GM21367 (cell line): ENCODE data around the gene PBX1.
"Not testable (repeated sequence)": the region's sequence is repeated elsewhere in the genome, so short reads cannot be mapped to it uniquely, and the experiment has no call there.

Experiments
- ATAC-seq: cut with Tn5 transposase; IDR thresholded peaks from one replicate; pipeline ENCODE4 v1.9.1; 2021; ENCODE audit not compliant: unreplicated experiment

Gene PBX1

GRCh38 chr1:164589408-164589807 is 30.4 kb downstream of the PBX1 start:
- no peak for ATAC-seq

GRCh38 chr1:164589961-164590507 is 31.1 kb downstream of the PBX1 start:
- ATAC-seq = no peak

- no peak for ATAC-seq
These were observed 31.6 kb downstream of the PBX1 start for GRCh38 chr1:164590592-164590991.

- ATAC-seq = no peak
These were observed 32.9 kb downstream of the PBX1 start for GRCh38 chr1:164591858-164592257.

GRCh38 chr1:164592634-164593033 is 33.6 kb downstream of the PBX1 start:
- ATAC-seq = no peak

- ATAC-seq = no peak
These were observed 36.2 kb downstream of the PBX1 start for GRCh38 chr1:164595212-164595611.

- ATAC-seq = no peak
These were observed 37.2 kb downstream of the PBX1 start for GRCh38 chr1:164596172-164596571.

- ATAC-seq = no peak
These were observed 39.7 kb downstream of the PBX1 start for GRCh38 chr1:164598719-164599118.

- ATAC-seq = no peak
These were observed 40.3 kb downstream of the PBX1 start for GRCh38 chr1:164599272-164599671.

GRCh38 chr1:164601399-164602100 is 42.6 kb downstream of the PBX1 start:
- no peak for ATAC-seq

GRCh38 chr1:164602101-164602422 is 43.1 kb downstream of the PBX1 start:
- no peak for ATAC-seq

GRCh38 chr1:164602480-164603093 is 43.6 kb downstream of the PBX1 start:
- no peak for ATAC-seq

- ATAC-seq = not testable (repeated sequence)
These were observed 44.8 kb downstream of the PBX1 start for GRCh38 chr1:164603805-164604204.

GRCh38 chr1:164604541-164604940 is 45.6 kb downstream of the PBX1 start:
- no peak for ATAC-seq

GRCh38 chr1:164605254-164606091 is 46.5 kb downstream of the PBX1 start:
- ATAC-seq = no peak

GRCh38 chr1:164607351-164607750 is 48.4 kb downstream of the PBX1 start:
- no peak for ATAC-seq

GRCh38 chr1:164608651-164609057 is 49.7 kb downstream of the PBX1 start:
- ATAC-seq = no peak

GRCh38 chr1:164609089-164609488 is 50.1 kb downstream of the PBX1 start:
- ATAC-seq = no peak

- ATAC-seq = no peak
These were observed 51.7 kb downstream of the PBX1 start for GRCh38 chr1:164610538-164611222.

GRCh38 chr1:164611754-164612642 is 53.0 kb downstream of the PBX1 start:
- ATAC-seq = no peak
